Endothelial cell of umbilical vein (primary cell): ENCODE data around the gene CELA3A.

ENCODE experiments used
- EZH2 ChIP-seq: IDR thresholded peaks from 2 replicates; pipeline ENCODE4 v1.6.1; 2012; ENCODE audit warnings: borderline replicate concordance, low read depth, mild to moderate bottlenecking, moderate library complexity, low read length, inconsistent platforms; ENCODE audit not compliant: severe bottlenecking
- MYC ChIP-seq: IDR thresholded peaks from one replicate; pipeline ENCODE4 v1.6.1; 2011; ENCODE audit warnings: mild to moderate bottlenecking, low read depth, low read length
- TF ChIP-seq, protein P1 (sequence below), 2 donors: IDR thresholded peaks; 1 replicate in 1 of 2; 2 replicates in 1 of 2; pipeline ENCODE4 v1.5.1; 2011; ENCODE audit warnings: low read length in 2 of 2, mild to moderate bottlenecking in 2 of 2, moderate library complexity in 2 of 2, control low read depth in 1 of 2, inconsistent platforms in 1 of 2, low read depth in 1 of 2; ENCODE audit not compliant: insufficient read depth in 1 of 2; ENCODE audit errors: extremely low read depth in 1 of 2

DNA sequence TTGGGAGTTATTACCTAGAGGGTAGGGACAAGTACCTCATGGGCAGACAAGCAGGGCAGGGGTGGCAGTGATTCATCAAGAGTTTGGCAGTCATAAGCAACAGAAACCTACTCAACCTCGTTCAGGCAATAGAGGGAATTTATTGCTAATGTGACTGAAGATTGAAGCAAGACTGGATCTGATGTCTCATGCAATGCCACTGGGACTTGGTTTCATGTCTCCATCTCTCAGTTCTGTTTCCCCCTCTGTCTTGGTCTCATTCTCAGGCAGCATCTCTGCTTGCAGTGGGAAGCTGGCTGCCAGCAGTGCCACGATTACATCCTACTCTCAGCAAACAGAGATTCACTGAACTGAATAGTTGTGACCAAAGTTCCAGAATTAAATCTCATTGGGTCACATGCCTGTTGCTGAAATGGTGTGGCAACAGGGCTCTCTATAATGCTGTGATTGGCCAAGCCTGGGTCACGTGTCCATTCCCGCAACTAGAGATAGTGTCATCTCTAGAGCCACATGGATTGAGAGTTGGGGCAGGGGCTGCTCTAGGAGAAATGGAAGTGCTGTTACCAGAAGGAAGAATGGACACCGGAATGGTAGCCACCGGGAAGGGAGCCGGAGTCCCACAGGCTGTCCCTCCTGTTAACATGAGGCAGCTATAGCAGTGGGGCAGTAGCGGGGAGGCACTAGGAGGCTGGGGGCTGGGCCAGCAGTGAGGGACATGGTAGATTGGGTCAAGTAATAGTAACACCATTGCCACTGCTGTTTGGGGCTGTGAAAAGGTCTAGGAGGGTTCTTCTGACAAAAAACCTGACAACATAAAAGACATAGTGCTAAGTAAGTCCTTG is 47.1 kb downstream of the CELA3A start:
- TF ChIP-seq, protein P1, sequence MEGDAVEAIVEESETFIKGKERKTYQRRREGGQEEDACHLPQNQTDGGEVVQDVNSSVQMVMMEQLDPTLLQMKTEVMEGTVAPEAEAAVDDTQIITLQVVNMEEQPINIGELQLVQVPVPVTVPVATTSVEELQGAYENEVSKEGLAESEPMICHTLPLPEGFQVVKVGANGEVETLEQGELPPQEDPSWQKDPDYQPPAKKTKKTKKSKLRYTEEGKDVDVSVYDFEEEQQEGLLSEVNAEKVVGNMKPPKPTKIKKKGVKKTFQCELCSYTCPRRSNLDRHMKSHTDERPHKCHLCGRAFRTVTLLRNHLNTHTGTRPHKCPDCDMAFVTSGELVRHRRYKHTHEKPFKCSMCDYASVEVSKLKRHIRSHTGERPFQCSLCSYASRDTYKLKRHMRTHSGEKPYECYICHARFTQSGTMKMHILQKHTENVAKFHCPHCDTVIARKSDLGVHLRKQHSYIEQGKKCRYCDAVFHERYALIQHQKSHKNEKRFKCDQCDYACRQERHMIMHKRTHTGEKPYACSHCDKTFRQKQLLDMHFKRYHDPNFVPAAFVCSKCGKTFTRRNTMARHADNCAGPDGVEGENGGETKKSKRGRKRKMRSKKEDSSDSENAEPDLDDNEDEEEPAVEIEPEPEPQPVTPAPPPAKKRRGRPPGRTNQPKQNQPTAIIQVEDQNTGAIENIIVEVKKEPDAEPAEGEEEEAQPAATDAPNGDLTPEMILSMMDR (IDR thresholded peaks at IDR 0.05; ENCODE audit: extremely low read depth in 1 of 2, insufficient read depth in 1 of 2, low read depth in 1 of 2, low read length in 2 of 2) = no peak
- TF ChIP-seq MYC = no peak
- TF ChIP-seq EZH2 = no peak
